KMS-11 (cell line): ENCODE results near the gene ABHD17C.

ENCODE experiments used
- H2AFZ ChIP-seq: fragments of 200-600 bp; sonication (generic); 2 replicates; pipeline ENCODE4 v1.6.1; 2016; ENCODE audit warnings: antibody characterized with exemption, mixed run types, low read depth
- H3K27ac ChIP-seq: fragments of 200-600 bp; sonication (generic); 2 replicates; pipeline ENCODE4 v1.6.1; 2016; ENCODE audit warnings: mild to moderate bottlenecking, mixed run types
- H3K27me3 ChIP-seq: fragments of 200-600 bp; sonication (generic); 2 replicates; pipeline ENCODE4 v1.6.1; 2017; ENCODE audit warnings: mild to moderate bottlenecking, low read depth, mixed run types, moderate library complexity; ENCODE audit not compliant: insufficient read depth
- H3K36me3 ChIP-seq: fragments of 200-600 bp; sonication (generic); 2 replicates; pipeline ENCODE4 v1.6.1; 2017; ENCODE audit warnings: mild to moderate bottlenecking, mixed run types; ENCODE audit not compliant: insufficient read depth
- H3K4me1 ChIP-seq: fragments of 200-600 bp; sonication (generic); 2 replicates; pipeline ENCODE4 v1.6.1; 2016; ENCODE audit warnings: mild to moderate bottlenecking, low read depth, mixed run types; ENCODE audit not compliant: poor library complexity, severe bottlenecking
- H3K4me2 ChIP-seq: fragments of 200-600 bp; sonication (generic); 2 replicates; pipeline ENCODE4 v1.7.0; 2016; ENCODE audit warnings: mild to moderate bottlenecking, mixed run types
- H3K4me3 ChIP-seq: fragments of 200-600 bp; sonication (generic); IDR thresholded peaks from 2 replicates; pipeline ENCODE4 v1.6.1; 2017; ENCODE audit warnings: low read depth, low read length, mixed read lengths; ENCODE audit not compliant: insufficient read depth
- H3K79me2 ChIP-seq: fragments of 200-600 bp; sonication (generic); 2 replicates; pipeline ENCODE4 v1.6.1; 2016; ENCODE audit warnings: low read depth, mixed run types; ENCODE audit not compliant: insufficient read depth
- H3K9ac ChIP-seq: fragments of 200-600 bp; sonication (generic); 2 replicates; pipeline ENCODE4 v1.6.1; 2016; ENCODE audit warnings: mild to moderate bottlenecking, mixed run types
- H4K20me1 ChIP-seq: fragments of 200-600 bp; sonication (generic); 2 replicates; pipeline ENCODE4 v1.6.1; 2016; ENCODE audit warnings: mild to moderate bottlenecking, mixed run types; ENCODE audit not compliant: insufficient read depth
- TF ChIP-seq, protein P1 (sequence below): fragments of 200-600 bp; sonication (generic); conservative IDR thresholded peaks from 2 replicates; pipeline ENCODE4 v1.6.1; 2017; ENCODE audit warnings: low read depth, mild to moderate bottlenecking, antibody characterized with exemption, low read length, moderate library complexity, mixed read lengths

ABHD17C gene

DNA sequence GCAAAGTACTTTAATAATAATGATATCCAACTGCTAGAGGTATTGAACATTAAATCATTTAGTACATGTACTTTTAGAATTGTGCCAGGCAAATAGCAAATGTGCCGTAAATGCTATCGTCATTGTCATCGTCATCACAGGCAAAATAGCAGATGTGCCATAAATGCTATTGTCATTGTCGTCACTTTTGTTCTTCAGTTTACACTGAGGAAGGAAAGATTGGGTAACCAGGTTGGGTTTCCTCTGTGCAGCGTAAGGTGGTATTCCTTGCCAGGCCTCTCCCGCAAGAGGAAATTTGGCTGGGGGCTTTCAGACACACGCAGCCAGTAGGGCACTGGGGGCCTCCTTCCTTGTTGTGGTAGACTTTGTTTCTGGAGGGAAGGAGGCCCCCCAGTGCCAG lies 26.4 kb downstream of the ABHD17C start:
- no peaks in the 10 kb centered on the region for H4K20me1 ChIP-seq

DNA sequence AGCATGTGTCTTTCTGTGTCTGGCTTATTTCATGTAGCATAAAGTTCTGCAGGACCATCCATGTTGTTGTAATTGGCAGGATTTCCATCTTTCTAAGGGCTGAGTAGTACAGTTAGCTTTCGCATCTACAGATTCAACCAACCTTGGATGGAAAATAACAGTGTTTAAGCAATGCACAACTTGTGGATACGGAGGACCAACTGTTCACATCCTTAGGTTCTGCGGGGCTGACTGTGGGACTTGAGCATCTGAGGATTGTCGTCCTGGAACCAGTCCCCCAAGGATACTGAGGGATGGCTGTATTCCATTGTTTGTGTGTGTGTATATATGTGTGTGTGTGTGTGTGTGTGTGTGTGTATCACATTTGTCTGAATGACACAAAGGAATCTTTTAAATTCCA lies 27.7 kb downstream of the ABHD17C start:
- H4K20me1 ChIP-seq = no peaks in the 10 kb centered on the region
- no peak overlapping the region for H3K27ac ChIP-seq
- no peaks in the 10 kb centered on the region for H3K27me3 ChIP-seq
- H3K4me3 ChIP-seq = no peak overlapping the region
- no peaks in the 10 kb centered on the region for H3K36me3 ChIP-seq
- TF ChIP-seq, protein P1, sequence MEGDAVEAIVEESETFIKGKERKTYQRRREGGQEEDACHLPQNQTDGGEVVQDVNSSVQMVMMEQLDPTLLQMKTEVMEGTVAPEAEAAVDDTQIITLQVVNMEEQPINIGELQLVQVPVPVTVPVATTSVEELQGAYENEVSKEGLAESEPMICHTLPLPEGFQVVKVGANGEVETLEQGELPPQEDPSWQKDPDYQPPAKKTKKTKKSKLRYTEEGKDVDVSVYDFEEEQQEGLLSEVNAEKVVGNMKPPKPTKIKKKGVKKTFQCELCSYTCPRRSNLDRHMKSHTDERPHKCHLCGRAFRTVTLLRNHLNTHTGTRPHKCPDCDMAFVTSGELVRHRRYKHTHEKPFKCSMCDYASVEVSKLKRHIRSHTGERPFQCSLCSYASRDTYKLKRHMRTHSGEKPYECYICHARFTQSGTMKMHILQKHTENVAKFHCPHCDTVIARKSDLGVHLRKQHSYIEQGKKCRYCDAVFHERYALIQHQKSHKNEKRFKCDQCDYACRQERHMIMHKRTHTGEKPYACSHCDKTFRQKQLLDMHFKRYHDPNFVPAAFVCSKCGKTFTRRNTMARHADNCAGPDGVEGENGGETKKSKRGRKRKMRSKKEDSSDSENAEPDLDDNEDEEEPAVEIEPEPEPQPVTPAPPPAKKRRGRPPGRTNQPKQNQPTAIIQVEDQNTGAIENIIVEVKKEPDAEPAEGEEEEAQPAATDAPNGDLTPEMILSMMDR = no peak
- peaks cover 5% of the 10 kb centered on the region for H3K4me1 ChIP-seq
- H2AFZ ChIP-seq = no peak overlapping the region
- H3K9ac ChIP-seq = no peak overlapping the region
- peaks cover 26% of the 10 kb centered on the region; the same call in 1 of the 2 replicates for H3K79me2 ChIP-seq
- H3K4me2 ChIP-seq = no peak overlapping the region

More for the DNA sequence above, 26.4 kb downstream of the ABHD17C start:
- no peak overlapping the region for H3K27ac ChIP-seq
- no peak overlapping the region for H2AFZ ChIP-seq
- TF ChIP-seq, protein P1 = no peak
- peaks cover 26% of the 10 kb centered on the region; the same call in 1 of the 2 replicates for H3K79me2 ChIP-seq
- H3K9ac ChIP-seq = no peak overlapping the region
- no peak overlapping the region for H3K4me2 ChIP-seq
- H3K36me3 ChIP-seq = no peaks in the 10 kb centered on the region
- H3K4me1 ChIP-seq = peaks cover 5% of the 10 kb centered on the region
- no peak overlapping the region for H3K4me3 ChIP-seq
- no peaks in the 10 kb centered on the region for H3K27me3 ChIP-seq

- H3K9ac ChIP-seq = no peak overlapping the region
- no peaks in the 10 kb centered on the region for H3K36me3 ChIP-seq
- H2AFZ ChIP-seq = no peak overlapping the region
- H3K79me2 ChIP-seq = peaks cover 18% of the 10 kb centered on the region; the same call in 1 of the 2 replicates
- no peaks in the 10 kb centered on the region for H3K27me3 ChIP-seq
- H3K27ac ChIP-seq = no peak overlapping the region
- no peaks in the 10 kb centered on the region for H3K4me1 ChIP-seq
- H3K4me2 ChIP-seq = no peak overlapping the region
- TF ChIP-seq, protein P1 = no peak
- no peak overlapping the region for H3K4me3 ChIP-seq
- H4K20me1 ChIP-seq = no peaks in the 10 kb centered on the region
These were observed 32.1 kb downstream of the ABHD17C start for GRCh38 chr15:80727196-80727595.

- Histone ChIP-seq H3K27ac (no peak overlapping the region), H2AFZ (no peak overlapping the region), H3K36me3 (no peaks in the 10 kb centered on the region), H4K20me1 (no peaks in the 10 kb centered on the region), H3K79me2 (peaks cover 15% of the 10 kb centered on the region; the same call in 1 of the 2 replicates), H3K4me2 (no peak overlapping the region), H3K4me1 (no peaks in the 10 kb centered on the region), H3K27me3 (no peaks in the 10 kb centered on the region), H3K4me3 (no peak overlapping the region), H3K9ac (no peak overlapping the region)
- TF ChIP-seq, protein P1 = no peak
These were observed 32.5 kb downstream of the ABHD17C start for GRCh38 chr15:80727596-80727995.
